HepG2 (cell line): ENCODE data around the gene SHISA9. TPM values are rescaled to one million over a fixed set of nuclear protein-coding genes. Genes with fewer than 3 reads are reported as not detected.

ENCODE experiments used
- AKNA ChIP-seq: sonication (generic); formaldehyde crosslinking; IDR thresholded peaks from 2 replicates; pipeline ENCODE4 v1.4.0; 2020; ENCODE audit warnings: missing genetic modification reagents, borderline replicate concordance
- ATF4 ChIP-seq, 2 experiments: fragments of 450-650 bp in 1 of 2; sonication (generic) in 1 of 2; formaldehyde crosslinking; IDR thresholded peaks; 2 replicates each; pipeline versions ENCODE4 v1.5.0 to v1.8.0; 2020 to 2022; ENCODE audit warnings: mild to moderate bottlenecking in 1 of 2, missing genetic modification reagents in 1 of 2
- CEBPZ ChIP-seq: IDR thresholded peaks from 2 replicates; pipeline ENCODE4 v1.6.1; 2012; ENCODE audit warnings: low read length, improper control_type of control experiment
- ERF ChIP-seq: IDR thresholded peaks from 2 replicates; pipeline ENCODE4 v1.6.1; 2018; ENCODE audit warnings: missing biosample characterization, missing genetic modification reagents
- HBP1 ChIP-seq: IDR thresholded peaks from 2 replicates; pipeline ENCODE4 v1.6.1; 2016; ENCODE audit warnings: low read depth, control low read depth
- HOXA5 ChIP-seq: sonication (generic); formaldehyde crosslinking; IDR thresholded peaks from 2 replicates; pipeline ENCODE4 v1.4.0; 2020; ENCODE audit warnings: missing genetic modification reagents
- KDM2A ChIP-seq: sonication (generic); formaldehyde crosslinking; IDR thresholded peaks from 2 replicates; pipeline ENCODE4 v1.4.0; 2020; ENCODE audit warnings: low read depth, missing genetic modification reagents, borderline replicate concordance
- KDM3A ChIP-seq: IDR thresholded peaks from 2 replicates; pipeline ENCODE4 v1.6.1; 2018; ENCODE audit warnings: low read depth, missing compliant biosample characterization
- KMT2B ChIP-seq: IDR thresholded peaks from 2 replicates; pipeline ENCODE4 v1.6.1; 2016; ENCODE audit warnings: missing genetic modification reagents, missing compliant biosample characterization
- RNF2 ChIP-seq: fragments of 450-650 bp; conservative IDR thresholded peaks from 2 replicates; pipeline ENCODE4 v1.6.1; 2016; ENCODE audit warnings: low read depth
- ZBTB33 ChIP-seq: sonication (generic); formaldehyde crosslinking; IDR thresholded peaks from 2 replicates; pipeline ENCODE4 v1.4.0; 2020; ENCODE audit warnings: missing genetic modification reagents
- ZFP36L2 ChIP-seq: sonication (generic); formaldehyde crosslinking; IDR thresholded peaks from 2 replicates; pipeline ENCODE4 v1.4.0; 2020; ENCODE audit warnings: missing genetic modification reagents
- ZFP41 ChIP-seq: sonication (generic); formaldehyde crosslinking; IDR thresholded peaks from 2 replicates; pipeline ENCODE4 v1.4.0; 2020; ENCODE audit warnings: mild to moderate bottlenecking, missing genetic modification reagents, borderline replicate concordance
- ZNF124 ChIP-seq: sonication (generic); formaldehyde crosslinking; IDR thresholded peaks from 2 replicates; pipeline ENCODE4 v1.4.0; 2020; ENCODE audit warnings: missing genetic modification reagents
- ZNF530 ChIP-seq: sonication (generic); formaldehyde crosslinking; IDR thresholded peaks from 2 replicates; pipeline ENCODE4 v1.5.0; 2020; ENCODE audit warnings: low read depth, mild to moderate bottlenecking, missing genetic modification reagents
- polyA plus RNA-seq, 8 experiments: library from polyadenylated mRNA; depleted of rRNA in 3 of 8; stranded (reverse) in 7 of 8; unstranded in 1 of 8; fragments of >200 nt; fragmentation: Illumina TruSeq in 4 of 8; extraction: Trizol in 4 of 8; gene quantifications; 2 replicates each; pipeline versions ENCODE4 v1.2.1 to v1.2.3, GENCODE V29; 2011 to 2016; ENCODE audit warnings: low read depth in 4 of 8, missing spikeins in 1 of 8, mixed read lengths in 1 of 8; ENCODE audit not compliant: insufficient read depth in 1 of 8
- total RNA-seq, 5 experiments: library from RNA; depleted of rRNA; stranded (reverse); fragments of >200 nt; fragmentation: Illumina TruSeq; extraction: Trizol; gene quantifications; 2 replicates each; pipeline ENCODE4 v1.2.3, GENCODE V29; 2016; ENCODE audit warnings: low read depth in 1 of 5

Gene SHISA9
- total and polyA plus RNA-seq, 2 of the 13 experiments (the other 11 are each of a cell fraction or from before 2014, with no cell fraction given), result 0.01 TPM; not detected in 1

GRCh38 chr16:13036600-13036999 lies 135.2 kb downstream of the SHISA9 start (continued):
- TF ChIP-seq ZNF124 (CRISPR knock-in tag) (peak; percentile 91), AKNA (CRISPR knock-in tag) (no peak), RNF2 (no peak), ERF (peak; percentile 90), HOXA5 (CRISPR knock-in tag) (peak; percentile 88; the same call in 1 of the 2 replicates), ZBTB33 (CRISPR knock-in tag) (no peak), HBP1 (CRISPR knock-in tag) (peak; percentile 79; the same call in 1 of the 2 replicates), ZFP36L2 (CRISPR knock-in tag) (0 out of 2 replicates have a peak, but pooled peaks have one; percentile 71), ZFP41 (CRISPR knock-in tag) (no peak), KDM3A (CRISPR knock-in tag) (no peak), ATF4 (CRISPR knock-in tag; IDR thresholded peaks at IDR 0.05) (no peak), CEBPZ (no peak), KDM2A (CRISPR knock-in tag) (no peak), ZNF530 (CRISPR knock-in tag) (no peak), KMT2B (CRISPR knock-in tag) (peak; percentile 61; the same call in 1 of the 2 replicates)
